Measurements from ENCODE around the gene ZNF292.
"Not testable (repeated sequence)": the region's sequence is repeated elsewhere in the genome, so short reads cannot be mapped to it uniquely, and the experiment has no call there.

Gene ZNF292

GRCh38 chr6:87276624-87277023 lies 121.3 kb downstream of the ZNF292 start:
- no peak for DNase-seq (ENCODE audit: low read depth)

GRCh38 chr6:87277123-87277522 lies 121.8 kb downstream of the ZNF292 start:
- DNase-seq (ENCODE audit: low read depth), result no peak

GRCh38 chr6:87279196-87279595 lies 123.8 kb downstream of the ZNF292 start:
- DNase-seq (ENCODE audit: low read depth), result no peak

- no peak for DNase-seq (ENCODE audit: low read depth)
These were observed 126.1 kb downstream of the ZNF292 start for GRCh38 chr6:87281426-87281825.

GRCh38 chr6:87282743-87283142 lies 127.4 kb downstream of the ZNF292 start:
- DNase-seq (ENCODE audit: low read depth), result no peak

- no peak for DNase-seq (ENCODE audit: low read depth)
These were observed 128.1 kb downstream of the ZNF292 start for GRCh38 chr6:87283461-87283860.

GRCh38 chr6:87287251-87287650 lies 131.9 kb downstream of the ZNF292 start:
- DNase-seq (ENCODE audit: low read depth), result no peak

GRCh38 chr6:87289571-87289970 lies 134.2 kb downstream of the ZNF292 start:
- no peak for DNase-seq (ENCODE audit: low read depth)

- DNase-seq (ENCODE audit: low read depth), result no peak
These were observed 136.5 kb downstream of the ZNF292 start for GRCh38 chr6:87291883-87292282.

- no peak for DNase-seq (ENCODE audit: low read depth)
These were observed 138.2 kb downstream of the ZNF292 start for GRCh38 chr6:87293526-87293925.

GRCh38 chr6:87297119-87297518 lies 141.8 kb downstream of the ZNF292 start:
- no peak for DNase-seq (ENCODE audit: low read depth)

GRCh38 chr6:87301277-87301676 lies 145.9 kb downstream of the ZNF292 start:
- not testable (repeated sequence) for DNase-seq (ENCODE audit: low read depth)

GRCh38 chr6:87308970-87309369 lies 153.6 kb downstream of the ZNF292 start:
- no peak for DNase-seq (ENCODE audit: low read depth)

- no peak for DNase-seq (ENCODE audit: low read depth)
These were observed 157.5 kb downstream of the ZNF292 start for GRCh38 chr6:87312860-87313259.
